HEK293T (cell line): Measurements from ENCODE around the gene RBFOX2.

ENCODE experiments used
- CTCF ChIA-PET: fragments of 350-600 bp; formaldehyde crosslinking; extraction: SDS; loops from one replicate; lab custom pipeline; 2021; ENCODE audit warnings: antibody characterized with exemption, inconsistent platforms; lab: Yijun Ruan, JAX
- POLR2A ChIA-PET: fragments of 350-600 bp; formaldehyde crosslinking; extraction: SDS; loops from one replicate; lab custom pipeline; 2020; ENCODE audit warnings: antibody characterized with exemption, inconsistent platforms; lab: Yijun Ruan, JAX
- DNase-seq: peaks from one replicate; pipeline ENCODE4 v3.0.0; 2012; ENCODE audit warnings: mixed read lengths; ENCODE audit errors: extremely low spot score
- ARNT ChIP-seq: fragments of 450-650 bp; IDR thresholded peaks from 2 replicates; pipeline ENCODE4 v1.6.1; 2017; ENCODE audit warnings: mild to moderate bottlenecking
- BHLHE40 ChIP-seq: fragments of 450-650 bp; IDR thresholded peaks from 2 replicates; pipeline ENCODE4 v1.6.1; 2016; ENCODE audit warnings: mild to moderate bottlenecking, moderate library complexity, borderline replicate concordance
- CTBP1 ChIP-seq: fragments of 450-650 bp; IDR thresholded peaks from 2 replicates; pipeline ENCODE4 v1.6.1; 2016; ENCODE audit warnings: borderline replicate concordance
- ELF4 ChIP-seq: fragments of 450-650 bp; IDR thresholded peaks from 2 replicates; pipeline ENCODE4 v1.6.1; 2017; ENCODE audit warnings: antibody characterized with exemption
- FOXA1 ChIP-seq: fragments of 450-650 bp; IDR thresholded peaks from 2 replicates; pipeline ENCODE4 v1.6.1; 2016; ENCODE audit warnings: mild to moderate bottlenecking
- FOXK2 ChIP-seq: fragments of 450-650 bp; IDR thresholded peaks from 2 replicates; pipeline ENCODE4 v1.6.1; 2016; ENCODE audit warnings: mild to moderate bottlenecking
- FOXM1 ChIP-seq: fragments of 450-650 bp; IDR thresholded peaks from 2 replicates; pipeline ENCODE4 v1.6.1; 2017; ENCODE audit warnings: mild to moderate bottlenecking, borderline replicate concordance
- HDGF ChIP-seq: fragments of 450-650 bp; IDR thresholded peaks from 2 replicates; pipeline ENCODE4 v1.6.1; 2017; ENCODE audit warnings: antibody characterized with exemption, borderline replicate concordance
- L3MBTL2 ChIP-seq: fragments of 450-650 bp; conservative IDR thresholded peaks from 2 replicates; pipeline ENCODE4 v1.6.1; 2016; ENCODE audit warnings: mild to moderate bottlenecking
- LEF1 ChIP-seq: fragments of 450-650 bp; IDR thresholded peaks from 2 replicates; pipeline ENCODE4 v1.6.1; 2017; ENCODE audit warnings: mild to moderate bottlenecking, borderline replicate concordance
- NFRKB ChIP-seq: fragments of 450-650 bp; IDR thresholded peaks from 2 replicates; pipeline ENCODE4 v1.6.1; 2016; ENCODE audit warnings: mild to moderate bottlenecking, moderate library complexity
- PKNOX1 ChIP-seq: fragments of 450-650 bp; IDR thresholded peaks from 2 replicates; pipeline ENCODE4 v1.6.1; 2016
- SP1 ChIP-seq: fragments of 450-650 bp; IDR thresholded peaks from 2 replicates; pipeline ENCODE4 v1.6.1; 2017
- SUZ12 ChIP-seq: fragments of 450-650 bp; IDR thresholded peaks from 2 replicates; pipeline ENCODE4 v1.6.1; 2016; ENCODE audit warnings: mild to moderate bottlenecking
- TARDBP ChIP-seq: fragments of 450-650 bp; IDR thresholded peaks from 2 replicates; pipeline ENCODE4 v1.6.1; 2016
- ZNF384 ChIP-seq: fragments of 450-650 bp; IDR thresholded peaks from 2 replicates; pipeline ENCODE4 v1.6.1; 2016

Gene RBFOX2

GRCh38 chr22:35839841-35840301, 188.8 kb downstream of the RBFOX2 start:
- POLR2A ChIA-PET: interaction anchor here (0.7 to 1.9 kb wide), 3 partner anchors 76 to 488 kb away, joined by 3 to 4 read pairs (median 3); no protein-coding TSS in a partner anchor
- CTCF ChIA-PET: interaction anchor here (0.6 kb wide), 1 partner anchor 375 kb away, joined by 4 read pairs; no protein-coding TSS in a partner anchor

DNA sequence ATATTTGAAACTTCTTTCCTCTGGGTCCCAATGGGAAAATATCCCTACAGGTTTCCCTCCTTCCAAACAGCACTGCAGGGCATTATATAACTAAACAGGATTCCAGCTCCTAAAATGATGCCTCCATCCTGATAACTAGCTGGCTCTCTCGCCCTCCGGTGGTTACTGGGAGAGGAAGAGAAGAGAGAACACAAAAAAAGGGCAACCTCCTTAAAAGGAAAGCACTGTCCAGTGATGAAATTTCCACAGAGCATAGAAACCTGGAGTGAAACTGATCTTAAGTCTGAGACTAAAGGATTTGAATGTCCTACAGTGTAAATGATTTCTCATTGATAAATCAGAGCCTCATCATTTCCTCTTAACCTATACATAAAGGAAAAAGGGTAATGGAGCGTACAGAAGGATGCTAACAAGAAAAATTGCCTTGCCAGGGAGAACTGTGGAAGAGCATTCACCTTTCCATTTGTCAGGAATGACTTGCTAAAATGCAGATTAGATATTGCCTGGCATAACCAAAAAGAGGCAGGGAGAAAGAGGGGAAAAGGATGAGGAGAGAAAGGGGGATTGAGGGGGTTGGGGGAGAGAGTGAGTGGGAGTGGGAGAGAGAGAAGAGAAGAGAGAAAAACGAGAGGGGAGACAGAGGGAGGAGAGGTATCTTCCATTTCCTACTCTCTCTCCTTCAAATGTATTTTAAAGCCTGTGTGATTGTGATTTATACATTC, 189.6 kb downstream of the RBFOX2 start:
- DNase-seq: peak; percentile 31
- TF ChIP-seq TARDBP (no peak), SUZ12 (no peak)
- ChIA-PET POLR2A (interaction anchor here (0.5 kb wide), 1 partner anchor 48 kb away, joined by 3 read pairs; no protein-coding TSS in a partner anchor), CTCF (interaction anchor here (0.6 to 0.7 kb wide), 5 partner anchors 19 to 1639 kb away, joined by 3 to 4 read pairs (median 3); no protein-coding TSS in a partner anchor)

More at GRCh38 chr22:35839841-35840301, 188.8 kb downstream of the RBFOX2 start:
- DNase-seq: no peak
- TF ChIP-seq ARNT (no peak), FOXK2 (no peak), PKNOX1 (no peak), ZNF384 (no peak), FOXA1 (no peak), L3MBTL2 (no peak), TARDBP (no peak), HDGF (no peak), ELF4 (no peak), NFRKB (no peak), SP1 (no peak), FOXM1 (no peak), CTBP1 (no peak), BHLHE40 (no peak), LEF1 (no peak), SUZ12 (no peak)

DNA sequence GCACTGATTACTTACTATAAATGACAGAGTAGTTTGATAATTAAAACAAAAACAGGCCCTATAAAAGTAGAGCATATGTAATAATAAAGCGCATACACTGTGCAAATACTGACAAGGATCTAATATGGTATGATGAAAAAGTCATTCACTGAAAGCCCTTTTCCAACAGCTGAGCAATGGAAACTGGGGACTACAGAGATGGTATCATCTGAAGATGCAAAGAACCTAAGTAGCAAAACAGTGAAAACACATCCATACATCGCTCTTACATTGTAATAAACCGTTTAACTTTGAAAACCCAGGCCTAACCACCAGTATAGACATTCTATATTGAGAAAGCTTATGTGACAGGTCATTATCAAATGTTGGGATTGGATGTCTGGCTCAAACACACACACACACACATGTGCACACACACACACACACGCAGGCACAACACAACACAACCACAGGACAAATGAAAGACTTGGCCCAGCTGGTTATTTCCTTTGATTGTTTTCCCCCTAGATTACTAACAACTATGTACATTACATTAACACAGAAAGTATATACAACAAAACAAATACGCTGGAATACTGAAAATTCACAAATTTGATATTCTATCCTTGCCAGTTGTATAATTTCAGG, 191.4 kb downstream of the RBFOX2 start:
- TF ChIP-seq NFRKB (no peak), ZNF384 (no peak), HDGF (no peak), L3MBTL2 (no peak), TARDBP (no peak), FOXK2 (no peak), SUZ12 (no peak), FOXM1 (no peak), ELF4 (no peak), SP1 (no peak)
- CTCF ChIA-PET: no interaction called here
- no peak for DNase-seq
- POLR2A ChIA-PET: no interaction called here

GRCh38 chr22:35835998-35836691, 192.5 kb downstream of the RBFOX2 start:
- peak; percentile 48 for DNase-seq
- POLR2A ChIA-PET: no interaction called here
- CTCF ChIA-PET: interaction anchor here (0.7 to 0.9 kb wide), 3 partner anchors 80 to 209 kb away, joined by 3 read pairs; no protein-coding TSS in a partner anchor
- TF ChIP-seq PKNOX1: peak; percentile 89
- no peak for TF ChIP-seq FOXA1
- no peak for TF ChIP-seq L3MBTL2
- no peak for TF ChIP-seq TARDBP
- TF ChIP-seq ZNF384: no peak
- no peak for TF ChIP-seq CTBP1

DNA sequence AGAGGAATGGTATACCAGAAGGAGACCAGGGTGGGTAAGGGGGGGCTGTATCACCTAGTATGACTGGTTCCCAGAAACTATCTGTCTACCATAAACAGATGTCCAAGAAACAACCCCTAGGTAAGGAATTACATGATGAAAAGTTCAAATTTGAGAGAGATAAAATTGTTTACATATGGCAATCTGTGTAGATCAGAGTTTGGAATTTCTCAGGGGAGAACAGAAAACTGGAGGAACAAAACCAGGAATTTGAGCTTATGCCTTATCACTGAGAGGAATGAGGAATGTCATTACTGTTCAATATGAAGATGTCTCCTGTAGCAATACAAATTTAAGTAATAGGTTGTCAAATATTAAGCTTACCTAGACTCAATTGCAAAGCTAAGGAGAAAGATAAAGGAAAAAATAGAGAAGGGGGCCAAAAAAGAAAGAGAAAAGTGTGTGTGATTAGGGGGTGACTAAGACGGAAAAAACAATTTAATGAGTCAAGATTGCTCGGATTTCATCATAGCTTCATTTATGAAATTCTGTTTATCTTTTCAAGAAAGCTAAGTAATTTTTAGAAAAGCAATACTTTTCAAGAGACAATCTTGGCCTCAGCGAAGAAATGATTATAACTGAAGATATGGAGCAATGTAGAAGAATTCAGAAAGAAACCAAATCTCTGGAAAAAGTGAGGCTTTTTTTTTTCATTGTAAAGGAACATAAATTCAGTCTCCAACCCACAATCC, 193.2 kb downstream of the RBFOX2 start:
- CTCF ChIA-PET: interaction anchor here (0.7 to 0.9 kb wide), 3 partner anchors 81 to 209 kb away, joined by 3 read pairs; no protein-coding TSS in a partner anchor
- no peak for DNase-seq
- no peak for TF ChIP-seq PKNOX1
- no peak for TF ChIP-seq ZNF384
- TF ChIP-seq FOXM1: no peak
- no peak for TF ChIP-seq TARDBP
- POLR2A ChIA-PET: no interaction called here

DNA sequence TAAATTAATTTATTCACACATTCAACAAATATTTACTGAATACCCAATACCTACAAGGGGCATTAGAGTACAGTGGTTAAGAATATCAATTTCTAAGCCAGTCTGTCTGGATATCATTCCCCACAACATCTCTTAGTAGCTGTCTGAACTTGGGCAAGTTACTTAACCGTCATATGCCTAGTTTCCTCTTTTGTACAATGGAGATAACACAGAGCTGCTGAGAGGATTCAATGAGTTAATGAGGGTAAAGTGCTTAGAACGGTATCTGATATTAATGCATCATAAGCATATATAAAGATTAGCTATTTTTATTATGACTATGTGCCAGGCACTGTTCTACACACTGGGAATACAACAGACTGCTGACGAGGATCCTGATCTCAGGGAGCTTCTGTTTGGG, 194.6 kb downstream of the RBFOX2 start:
- TF ChIP-seq NFRKB (no peak), TARDBP (no peak), FOXA1 (no peak), PKNOX1 (no peak), ELF4 (no peak), CTBP1 (no peak), ZNF384 (no peak), FOXM1 (no peak), HDGF (no peak), L3MBTL2 (no peak), BHLHE40 (no peak)
- ChIA-PET POLR2A (no interaction called here), CTCF (no interaction called here)
- DNase-seq: no peak
